Calu3 (cell line): ENCODE results near the gene ZKSCAN3. TPM values are rescaled to one million over a fixed set of nuclear protein-coding genes. Genes with fewer than 3 reads are reported as not detected.
"Not testable (repeated sequence)": the region's sequence is repeated elsewhere in the genome, so short reads cannot be mapped to it uniquely, and the experiment has no call there.

ENCODE experiments used
- Bru-seq: library from RNA; stranded (reverse); fragments of 400-500 nt; gene quantifications from one replicate; lab custom pipeline; 2021; lab: Mats Ljungman, UMichigan
- BruChase-seq, 2 experiments: library from RNA; stranded (reverse); fragments of 400-500 nt; gene quantifications; one replicate each; lab custom pipeline; 2021; lab: Mats Ljungman, UMichigan
- BruUV-seq: library from RNA; stranded (reverse); fragments of 400-500 nt; replicated peaks from 2 replicates; lab custom pipeline; 2021; lab: Mats Ljungman, UMichigan
- CTCF ChIA-PET: fragments of 300-600 bp; sonication (Branson Sonifier 250); formaldehyde crosslinking; loops from one replicate; lab custom pipeline; 2022; ENCODE audit warnings: antibody characterized with exemption; lab: Charles Lee
- DNase-seq: peaks from one replicate; pipeline ENCODE4 v3.0.0; 2022
- H3K27ac Mint-ChIP-seq: one replicate; pipeline ENCODE4 v1.8.0; 2022; ENCODE audit warnings: mixed read lengths; ENCODE audit not compliant: unreplicated experiment
- H3K27me3 Mint-ChIP-seq: one replicate; pipeline ENCODE4 v1.8.0; 2022; ENCODE audit warnings: mixed read lengths; ENCODE audit not compliant: unreplicated experiment
- H3K36me3 Mint-ChIP-seq: one replicate; pipeline ENCODE4 v1.8.0; 2022; ENCODE audit warnings: mild to moderate bottlenecking, moderate library complexity, mixed read lengths; ENCODE audit not compliant: insufficient read depth, unreplicated experiment
- H3K4me1 Mint-ChIP-seq: one replicate; pipeline ENCODE4 v1.8.0; 2022; ENCODE audit warnings: mild to moderate bottlenecking, low read depth, mixed read lengths; ENCODE audit not compliant: unreplicated experiment
- H3K4me3 Mint-ChIP-seq: one replicate; pipeline ENCODE4 v1.8.0; 2022; ENCODE audit warnings: mild to moderate bottlenecking, low read depth, moderate library complexity, mixed read lengths; ENCODE audit not compliant: unreplicated experiment
- H3K9me3 Mint-ChIP-seq: one replicate; pipeline ENCODE4 v1.8.0; 2022; ENCODE audit warnings: low read depth, mixed read lengths; ENCODE audit not compliant: unreplicated experiment
- intact Hi-C: fragments of 100-400 bp; cut with micrococcal nuclease; formaldehyde crosslinking; loops from one replicate; pipeline ENCODE4 v1.10.0; 2022; ENCODE audit not compliant: unreplicated experiment
- long read RNA-seq: library from polyadenylated mRNA; stranded (forward); transcript quantifications from one replicate; pipeline ENCODE4 v2.0.0, GENCODE V29; 2022
- total RNA-seq: library from RNA; stranded (reverse); gene quantifications from 2 replicates; pipeline ENCODE4 v1.2.3, GENCODE V29; 2022
- TF ChIP-seq, protein P1 (sequence below): fragments of 200-600 bp; IDR thresholded peaks from one replicate; pipeline ENCODE4 v1.8.0; 2022; ENCODE audit warnings: antibody characterized with exemption; ENCODE audit not compliant: unreplicated experiment

ZKSCAN3 gene
- total RNA-seq (7.3 and 7.8 TPM in 2 replicates), Bru-seq, nascent RNA (percentile 62 among the genes with signal in this experiment), BruChase-seq, experiment 1, labeled RNA remaining after a 6-hour chase (percentile 65 among the genes with signal in this experiment), BruChase-seq, experiment 2, labeled RNA remaining after a 2-hour chase (percentile 68 among the genes with signal in this experiment)
- long read RNA-seq, partial matches to known transcripts: 0 of 5 reads
- long read RNA-seq, other reads (novel, unspliced or antisense): 5 of 5 reads

DNA sequence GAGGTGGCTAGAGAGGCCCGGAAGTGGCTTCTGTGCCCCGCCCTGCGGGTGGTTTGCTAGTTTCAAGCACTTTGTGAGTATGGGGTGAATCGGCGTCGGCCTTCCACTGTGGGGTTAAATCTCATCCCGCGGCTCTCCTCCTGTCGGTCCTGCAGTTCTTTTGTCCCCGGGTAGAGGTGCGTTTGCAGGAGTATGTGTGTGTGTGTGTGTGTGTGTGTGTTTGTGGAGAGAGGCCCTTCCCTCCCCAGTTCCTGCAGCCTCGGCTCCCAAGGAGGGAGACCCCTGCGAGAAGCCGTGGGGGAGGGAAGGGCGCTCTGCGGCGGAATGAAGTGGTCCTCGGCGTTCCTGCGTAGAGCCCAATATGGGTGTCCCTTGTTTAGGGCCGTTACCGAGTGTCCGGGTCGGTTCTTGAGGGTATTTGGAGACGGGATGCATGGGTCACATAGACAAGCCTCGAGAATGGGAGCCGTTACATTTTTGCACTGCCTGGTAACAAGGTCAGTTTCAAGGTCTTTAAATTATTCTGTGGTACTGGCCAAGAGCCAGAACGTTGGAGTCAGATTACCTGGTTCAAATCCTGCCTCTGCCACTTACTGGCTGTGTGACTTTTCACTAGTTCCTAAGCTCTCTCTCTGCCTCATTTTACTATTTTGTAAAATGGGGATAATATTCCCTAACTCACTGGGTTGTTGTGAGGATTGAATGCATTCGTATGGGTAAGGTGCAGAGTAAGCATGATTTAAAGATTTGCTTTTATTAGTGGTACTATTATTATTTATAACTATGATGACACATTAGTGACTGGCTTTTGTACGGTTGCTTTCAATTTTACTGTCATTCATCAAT, at the start of gene ZKSCAN3:
TSS of gene ZKSCAN3 (plus strand) at position 56 of the 846 bp plus-strand sequence. CDS start 9,640 bp downstream, outside the sequence.
- CTCF ChIA-PET: interaction anchor here (0.5 to 0.7 kb wide), 3 partner anchors 218 to 1172 kb away, joined by 3 to 5 read pairs (median 3); no protein-coding TSS in a partner anchor
- peaks cover 28% of the 10 kb centered on the region for H3K27me3 Mint-ChIP-seq
- peak; percentile 84 for DNase-seq
- TSS peak; percentile 76 for BruUV-seq
- H3K27ac Mint-ChIP-seq: peak within 1 kb of the TSS; percentile 96
- no peaks in the 10 kb centered on the region for H3K9me3 Mint-ChIP-seq
- peaks cover 25% of the 10 kb centered on the region for H3K4me1 Mint-ChIP-seq
- H3K4me3 Mint-ChIP-seq: peak within 1 kb of the TSS; percentile 100
- H3K36me3 Mint-ChIP-seq: peaks cover 14% of the 10 kb centered on the region
- TF ChIP-seq, protein P1, sequence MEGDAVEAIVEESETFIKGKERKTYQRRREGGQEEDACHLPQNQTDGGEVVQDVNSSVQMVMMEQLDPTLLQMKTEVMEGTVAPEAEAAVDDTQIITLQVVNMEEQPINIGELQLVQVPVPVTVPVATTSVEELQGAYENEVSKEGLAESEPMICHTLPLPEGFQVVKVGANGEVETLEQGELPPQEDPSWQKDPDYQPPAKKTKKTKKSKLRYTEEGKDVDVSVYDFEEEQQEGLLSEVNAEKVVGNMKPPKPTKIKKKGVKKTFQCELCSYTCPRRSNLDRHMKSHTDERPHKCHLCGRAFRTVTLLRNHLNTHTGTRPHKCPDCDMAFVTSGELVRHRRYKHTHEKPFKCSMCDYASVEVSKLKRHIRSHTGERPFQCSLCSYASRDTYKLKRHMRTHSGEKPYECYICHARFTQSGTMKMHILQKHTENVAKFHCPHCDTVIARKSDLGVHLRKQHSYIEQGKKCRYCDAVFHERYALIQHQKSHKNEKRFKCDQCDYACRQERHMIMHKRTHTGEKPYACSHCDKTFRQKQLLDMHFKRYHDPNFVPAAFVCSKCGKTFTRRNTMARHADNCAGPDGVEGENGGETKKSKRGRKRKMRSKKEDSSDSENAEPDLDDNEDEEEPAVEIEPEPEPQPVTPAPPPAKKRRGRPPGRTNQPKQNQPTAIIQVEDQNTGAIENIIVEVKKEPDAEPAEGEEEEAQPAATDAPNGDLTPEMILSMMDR: no peak
- intact Hi-C loops: loop anchor here (5.0 to 10.0 kb wide), 2 partner anchors 68 to 515 kb away; partner anchors contain the start of gene PGBD1

DNA sequence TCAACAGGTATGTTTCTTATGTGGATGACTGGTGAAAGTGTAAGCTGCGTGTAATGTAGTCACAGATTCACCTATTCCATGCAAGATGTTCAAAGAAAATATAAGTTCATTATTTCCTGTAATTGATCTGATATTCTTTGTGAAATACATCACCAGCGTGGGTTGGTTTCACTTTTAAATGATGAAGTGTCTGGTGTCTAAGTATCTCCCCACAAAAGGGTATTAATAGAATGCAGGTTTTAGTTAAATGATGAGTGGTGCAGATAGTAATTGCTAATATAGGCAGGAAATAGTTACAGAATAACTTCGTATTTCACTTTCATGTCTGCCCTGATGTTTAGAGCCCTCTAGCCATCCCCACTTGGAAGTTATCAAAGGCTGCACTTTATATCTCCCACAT, 46.2 kb upstream of the ZKSCAN3 start:
- intact Hi-C loops: no loop called here
- no peak for DNase-seq
- Mint-ChIP-seq H3K9me3 (peaks cover 5% of the 10 kb centered on the region), H3K4me1 (no peaks in the 10 kb centered on the region), H3K36me3 (no peaks in the 10 kb centered on the region), H3K27ac (no peak overlapping the region), H3K27me3 (no peaks in the 10 kb centered on the region), H3K4me3 (no peak overlapping the region)
- TF ChIP-seq, protein P1: no peak
- BruUV-seq: no TSS peak
- CTCF ChIA-PET: no interaction called here

DNA sequence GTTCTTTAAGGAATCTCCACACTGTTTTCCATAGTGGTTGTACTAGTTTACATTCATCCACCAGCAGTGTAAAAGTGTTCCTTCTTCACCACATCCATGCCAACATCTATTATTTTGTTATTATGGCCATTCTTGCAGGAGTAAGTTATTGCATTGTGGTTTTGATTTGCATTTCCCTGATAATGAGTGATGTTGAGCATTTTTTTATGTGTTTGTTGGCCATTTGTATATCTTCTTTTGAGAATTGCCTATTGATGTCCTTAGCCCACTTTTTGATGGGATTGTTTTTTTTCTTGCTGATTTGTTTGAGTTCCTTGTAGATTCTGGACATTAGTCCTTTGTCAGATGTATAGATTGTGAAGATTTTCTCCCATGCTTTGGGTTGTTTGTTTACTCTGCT, 43.4 kb upstream of the ZKSCAN3 start:
- H3K27ac Mint-ChIP-seq, BruUV-seq, H3K9me3 Mint-ChIP-seq, DNase-seq, H3K27me3 Mint-ChIP-seq, H3K4me1 Mint-ChIP-seq, H3K36me3 Mint-ChIP-seq, CTCF ChIA-PET, H3K4me3 Mint-ChIP-seq, intact Hi-C loops: not testable (repeated sequence)

DNA sequence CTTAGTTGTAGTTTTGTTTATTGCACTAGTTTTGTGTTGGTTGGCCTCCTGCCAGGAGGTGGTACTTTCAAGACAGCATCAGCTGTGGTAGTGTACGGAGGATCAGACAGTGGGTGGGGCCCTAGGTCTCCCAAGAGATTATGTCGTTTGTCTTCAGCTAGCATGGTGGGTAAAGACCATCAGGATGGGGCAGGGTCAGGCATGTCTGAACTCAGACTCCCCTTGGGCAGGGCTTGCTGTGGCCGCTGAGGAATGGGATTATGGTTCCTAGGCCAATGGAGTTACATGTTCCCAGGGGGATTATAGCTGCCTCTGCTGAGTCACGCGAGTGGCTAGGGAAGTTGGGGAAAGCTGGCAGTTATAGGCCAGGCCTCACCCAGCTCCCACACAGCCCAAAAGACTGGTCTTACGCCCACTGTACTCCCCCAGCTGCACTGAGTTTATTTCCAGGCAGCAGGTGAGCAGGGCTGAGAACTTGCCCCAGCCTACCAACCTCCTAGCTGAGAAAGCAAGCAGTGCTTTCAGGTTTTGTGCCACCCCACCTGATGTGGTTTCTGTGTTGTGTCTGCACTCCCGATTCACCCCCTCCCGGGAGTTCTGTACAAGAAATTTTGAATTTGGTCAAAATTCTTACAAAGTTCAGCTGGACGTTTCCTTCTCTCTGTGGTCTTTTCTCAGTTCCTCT, 38.5 kb upstream of the ZKSCAN3 start:
- TF ChIP-seq, protein P1: no peak
- Mint-ChIP-seq H3K4me1 (no peaks in the 10 kb centered on the region), H3K9me3 (peaks cover 8% of the 10 kb centered on the region), H3K36me3 (no peaks in the 10 kb centered on the region), H3K27ac (no peak overlapping the region), H3K4me3 (no peak overlapping the region), H3K27me3 (no peaks in the 10 kb centered on the region)
- CTCF ChIA-PET: interaction anchor here (0.6 kb wide), 1 partner anchor 79 kb away, joined by 4 read pairs; no protein-coding TSS in a partner anchor
- intact Hi-C loops: no loop called here
- BruUV-seq: no TSS peak
- DNase-seq: no peak
